HG02885 (cell line): ENCODE results near the gene ZNF446.
A peak's percentile ranks its signal among the peaks of the same experiment; 100 is the strongest.
"Not testable (repeated sequence)": the region's sequence is repeated elsewhere in the genome, so short reads cannot be mapped to it uniquely, and the experiment has no call there.

Experiments used
- ATAC-seq: cut with Tn5 transposase; IDR thresholded peaks from one replicate; pipeline ENCODE4 v1.9.1; 2021; ENCODE audit warnings: mild to moderate bottlenecking; ENCODE audit not compliant: unreplicated experiment, poor library complexity

The ZNF446 gene

GRCh38 chr19:58498316-58499020, 22.3 kb downstream of the ZNF446 start:
- no peak for ATAC-seq

- peak; percentile 95 for ATAC-seq
Observed at GRCh38 chr19:58499021-58499927, 23.1 kb downstream of the ZNF446 start.

- no peak for ATAC-seq
Observed at GRCh38 chr19:58500242-58500641, 24.1 kb downstream of the ZNF446 start.

- not testable (repeated sequence) for ATAC-seq
Observed at GRCh38 chr19:58507602-58508223, 31.6 kb downstream of the ZNF446 start.

- no peak for ATAC-seq
Observed at GRCh38 chr19:58509731-58510083, 33.6 kb downstream of the ZNF446 start.

- ATAC-seq, result no peak
Observed at GRCh38 chr19:58510084-58510862, 34.1 kb downstream of the ZNF446 start.

GRCh38 chr19:58511353-58512208, 35.4 kb downstream of the ZNF446 start, which contains the start of gene SLC27A5:
Gene SLC27A5, minus strand, starts transcription at chr19:58511992. Its CDS starts 37 bp downstream, at chr19:58511955.
- no peak for ATAC-seq

- ATAC-seq, result no peak
Observed at GRCh38 chr19:58513213-58513693, 37.1 kb downstream of the ZNF446 start.

GRCh38 chr19:58513694-58514563, 37.8 kb downstream of the ZNF446 start:
- peak; percentile 80 for ATAC-seq

- ATAC-seq, result no peak
Observed at GRCh38 chr19:58514564-58515022, 38.4 kb downstream of the ZNF446 start.

GRCh38 chr19:58515259-58515658, 39.1 kb downstream of the ZNF446 start:
- ATAC-seq, result no peak

GRCh38 chr19:58516246-58516836, 40.2 kb downstream of the ZNF446 start:
- no peak for ATAC-seq

GRCh38 chr19:58516964-58517833, 41.0 kb downstream of the ZNF446 start:
- ATAC-seq, result no peak

- no peak for ATAC-seq
Observed at GRCh38 chr19:58518256-58519086, 42.3 kb downstream of the ZNF446 start.

GRCh38 chr19:58519087-58519354, 42.9 kb downstream of the ZNF446 start:
- peak; percentile 4 for ATAC-seq
